Activated CD4-positive, alpha-beta T cell treated with anti-CD3 and anti-CD28 coated beads for 36 hours (primary cell): ENCODE data around the gene FBXL22. TPM values are rescaled to one million over a fixed set of nuclear protein-coding genes. Genes with fewer than 3 reads are reported as not detected.
"Not testable (repeated sequence)": the region's sequence is repeated elsewhere in the genome, so short reads cannot be mapped to it uniquely, and the experiment has no call there.

Experiments used
- ATAC-seq: fragments of 200-7000 bp; cut with Tn5 transposase; one replicate; pipeline ENCODE4 v1.10.0; 2021; ENCODE audit warnings: mild to moderate bottlenecking, moderate library complexity
- CTCF ChIA-PET: fragments of 350-600 bp; sonication (Branson Sonifier 250); formaldehyde crosslinking; loops from one replicate; lab custom pipeline; 2021; ENCODE audit warnings: antibody characterized with exemption; lab: Charles Lee
- POLR2A ChIA-PET: fragments of 350-600 bp; sonication (Branson Sonifier 250); formaldehyde crosslinking; loops from one replicate; lab custom pipeline; 2021; ENCODE audit warnings: antibody characterized with exemption, inconsistent platforms; lab: Charles Lee
- DNase-seq: peaks from one replicate; pipeline ENCODE4 v3.0.0-alpha.2; 2020
- H3K27ac Mint-ChIP-seq: one replicate; pipeline ENCODE4 v1.8.0; 2021; ENCODE audit warnings: mixed read lengths
- H3K27me3 Mint-ChIP-seq: one replicate; pipeline ENCODE4 v1.8.0; 2021; ENCODE audit warnings: mixed read lengths
- H3K36me3 Mint-ChIP-seq: one replicate; pipeline ENCODE4 v1.8.0; 2021; ENCODE audit warnings: low read depth, mixed read lengths
- H3K4me1 Mint-ChIP-seq: one replicate; pipeline ENCODE4 v1.8.0; 2021; ENCODE audit warnings: mixed read lengths
- H3K4me3 Mint-ChIP-seq: one replicate; pipeline ENCODE4 v1.8.0; 2021; ENCODE audit warnings: mild to moderate bottlenecking, moderate library complexity, mixed read lengths
- H3K9me3 Mint-ChIP-seq: one replicate; pipeline ENCODE4 v1.8.0; 2021; ENCODE audit warnings: low read depth, mixed read lengths
- intact Hi-C, 2 experiments: fragments of 100-400 bp; cut with DNase I in 1 of 2; cut with micrococcal nuclease in 1 of 2; formaldehyde crosslinking; loops; one replicate each; pipeline versions ENCODE4 v1.14.2 to v1.15.1; 2022 to 2024; cut with DNase I, micrococcal nuclease
- total RNA-seq, 2 experiments: library from RNA; stranded (reverse); gene quantifications; one replicate each; pipeline ENCODE4 v1.2.3, GENCODE V29; 2021

Gene FBXL22
- total RNA-seq, 2 experiments from 2014 or later = 0.61 to 0.69 TPM

DNA sequence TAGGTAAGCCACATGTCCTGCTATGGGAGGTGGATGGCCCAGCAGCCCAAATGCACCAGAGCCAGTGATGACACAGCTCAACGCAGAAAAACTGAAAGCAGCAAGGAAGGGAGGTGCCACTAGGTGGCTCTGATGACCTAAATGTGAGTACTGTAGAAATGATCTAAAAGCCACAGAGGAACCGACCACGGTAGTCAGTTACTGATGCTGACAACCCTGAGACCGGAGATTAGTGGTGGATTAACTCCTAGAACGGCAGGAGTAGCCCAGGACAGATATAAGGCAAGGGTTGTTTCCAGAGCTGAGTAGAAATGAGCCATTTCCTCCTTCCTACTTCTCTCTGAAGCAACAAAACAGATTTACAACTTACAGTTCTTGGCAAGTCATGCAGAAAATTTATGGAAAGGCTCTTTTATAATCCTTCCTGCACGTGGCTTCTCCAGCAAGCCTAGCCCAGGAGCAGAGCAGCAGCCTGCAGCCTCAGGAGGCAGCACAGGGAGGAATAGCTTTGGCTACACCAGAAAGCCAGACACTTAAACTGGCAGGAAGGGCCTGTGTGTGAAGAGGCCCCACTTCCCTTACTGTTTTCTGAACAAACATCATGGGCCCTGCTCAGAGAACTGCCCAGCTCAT lies 13.1 kb downstream of the FBXL22 start:
- DNase-seq (peak; percentile 88), ATAC-seq (peak; percentile 79)
- H3K9me3 Mint-ChIP-seq = no peaks in the 10 kb centered on the region
- peaks cover 17% of the 10 kb centered on the region for H3K36me3 Mint-ChIP-seq
- ChIA-PET POLR2A (interaction anchor here (0.6 to 1.0 kb wide), 7 partner anchors 10 to 553 kb away, joined by 3 to 4 read pairs (median 3); partner anchors contain the start of gene PPIB), CTCF (interaction anchor here (0.6 to 3.1 kb wide), 45 partner anchors 10 to 582 kb away, joined by 3 to 20 read pairs (median 4); partner anchors contain the start of gene FBXL22)
- intact Hi-C loops = loop anchor here (1.0 to 5.0 kb wide), 4 partner anchors 281 to 457 kb away; partner anchors contain the start of gene DAPK2 (in 1 of the 2)
- H3K4me3 Mint-ChIP-seq = no peak overlapping the region
- peak overlapping the region; percentile 88 for H3K27ac Mint-ChIP-seq
- no peaks in the 10 kb centered on the region for H3K27me3 Mint-ChIP-seq
- H3K4me1 Mint-ChIP-seq = peaks cover 39% of the 10 kb centered on the region

DNA sequence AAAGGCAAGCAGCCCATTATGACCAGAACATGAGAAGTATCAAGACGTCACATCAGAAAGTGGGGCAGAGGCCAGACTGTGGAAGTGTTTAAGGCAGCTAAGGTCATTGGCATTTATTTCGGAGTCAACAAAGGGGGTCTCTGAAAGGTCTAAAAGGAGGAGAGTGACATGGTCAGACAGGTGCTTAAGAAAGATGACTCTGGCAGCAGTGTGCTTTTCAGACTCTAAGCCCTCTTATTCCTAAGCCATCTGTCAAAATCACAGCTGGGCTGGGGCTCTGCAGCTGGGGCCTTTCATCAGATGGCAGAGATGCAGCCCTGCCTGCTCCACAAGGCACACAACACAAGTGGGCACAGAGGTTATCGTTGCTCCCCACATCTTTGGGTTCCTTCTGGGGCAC lies 14.0 kb downstream of the FBXL22 start:
- H3K27ac Mint-ChIP-seq = peak overlapping the region; percentile 88
- no peak overlapping the region for H3K4me3 Mint-ChIP-seq
- H3K36me3 Mint-ChIP-seq = peaks cover 24% of the 10 kb centered on the region
- peaks cover 31% of the 10 kb centered on the region for H3K4me1 Mint-ChIP-seq
- intact Hi-C loops = loop anchor here in 1 of 2 experiments (5.0 kb wide), 1 partner anchor 281 kb away; no protein-coding TSS in a partner anchor
- H3K27me3 Mint-ChIP-seq = no peaks in the 10 kb centered on the region
- H3K9me3 Mint-ChIP-seq = no peaks in the 10 kb centered on the region
- ATAC-seq (no peak), DNase-seq (no peak)
- POLR2A ChIA-PET = interaction anchor here (0.6 kb wide), 1 partner anchor 552 kb away, joined by 3 read pairs; the partner anchor contains the start of gene PPIB
- CTCF ChIA-PET = interaction anchor here (1.2 to 3.1 kb wide), 10 partner anchors 11 to 457 kb away, joined by 3 to 20 read pairs (median 4); no protein-coding TSS in a partner anchor

DNA sequence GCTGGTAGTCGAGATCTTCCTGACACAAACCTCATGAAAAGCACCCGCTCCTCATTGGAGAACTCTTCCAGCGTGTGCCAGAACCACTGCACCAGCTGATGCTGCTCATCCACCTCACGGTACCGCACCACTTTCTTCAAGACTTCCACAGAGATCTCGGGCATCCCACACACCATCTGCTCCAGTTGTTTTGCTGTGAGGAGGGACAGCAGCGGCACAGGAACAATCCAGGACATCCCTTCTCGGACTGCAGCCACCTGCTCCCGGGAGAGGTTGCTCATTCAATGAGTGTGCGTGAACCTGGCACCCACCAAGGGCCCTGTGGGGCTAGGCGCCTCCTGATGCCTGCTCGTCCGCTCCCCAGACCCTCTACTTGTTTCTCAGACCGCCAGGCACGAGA lies 15.1 kb downstream of the FBXL22 start:
- ATAC-seq (no peak), DNase-seq (no peak)
- H3K27ac Mint-ChIP-seq = peak overlapping the region; percentile 7
- no peak overlapping the region for H3K4me3 Mint-ChIP-seq
- intact Hi-C loops = loop anchor here in 1 of 2 experiments (5.0 kb wide), 1 partner anchor 280 kb away; no protein-coding TSS in a partner anchor
- H3K27me3 Mint-ChIP-seq = no peaks in the 10 kb centered on the region
- ChIA-PET POLR2A (no interaction called here), CTCF (interaction anchor here (1.3 to 2.0 kb wide), 2 partner anchors 12 to 146 kb away, joined by 3 to 4 read pairs; no protein-coding TSS in a partner anchor)
- H3K9me3 Mint-ChIP-seq = no peaks in the 10 kb centered on the region
- peaks cover 28% of the 10 kb centered on the region for H3K36me3 Mint-ChIP-seq
- H3K4me1 Mint-ChIP-seq = peaks cover 24% of the 10 kb centered on the region

DNA sequence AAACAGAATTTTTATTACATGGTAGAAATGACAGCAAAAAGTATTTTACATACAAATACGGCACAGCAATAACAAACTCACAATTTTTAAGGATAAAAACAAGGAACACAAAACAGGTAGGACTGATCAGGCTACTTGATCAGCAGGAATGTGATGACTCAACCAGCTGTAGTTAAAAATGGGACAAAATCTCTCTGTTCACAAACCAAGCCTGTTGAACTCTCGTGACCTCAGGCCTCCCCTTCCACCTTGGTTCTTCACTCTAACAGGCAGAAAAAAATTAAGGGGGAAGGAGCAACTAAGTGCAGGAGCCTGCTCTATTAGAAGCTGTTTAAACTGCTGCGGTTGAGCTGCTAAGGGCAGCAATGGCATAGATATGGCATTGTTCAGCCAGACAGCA lies 18.7 kb downstream of the FBXL22 start:
- Mint-ChIP-seq H3K9me3 (no peaks in the 10 kb centered on the region), H3K27ac (no peak overlapping the region), H3K4me3 (no peak overlapping the region), H3K4me1 (peaks cover 6% of the 10 kb centered on the region), H3K36me3 (peaks cover 31% of the 10 kb centered on the region), H3K27me3 (no peaks in the 10 kb centered on the region)
- DNase-seq (no peak), ATAC-seq (no peak)
- CTCF ChIA-PET = interaction anchor here (0.7 to 1.6 kb wide), 3 partner anchors 8 to 475 kb away, joined by 3 to 7 read pairs (median 3); no protein-coding TSS in a partner anchor
- POLR2A ChIA-PET = no interaction called here
- intact Hi-C loops = no loop called here

DNA sequence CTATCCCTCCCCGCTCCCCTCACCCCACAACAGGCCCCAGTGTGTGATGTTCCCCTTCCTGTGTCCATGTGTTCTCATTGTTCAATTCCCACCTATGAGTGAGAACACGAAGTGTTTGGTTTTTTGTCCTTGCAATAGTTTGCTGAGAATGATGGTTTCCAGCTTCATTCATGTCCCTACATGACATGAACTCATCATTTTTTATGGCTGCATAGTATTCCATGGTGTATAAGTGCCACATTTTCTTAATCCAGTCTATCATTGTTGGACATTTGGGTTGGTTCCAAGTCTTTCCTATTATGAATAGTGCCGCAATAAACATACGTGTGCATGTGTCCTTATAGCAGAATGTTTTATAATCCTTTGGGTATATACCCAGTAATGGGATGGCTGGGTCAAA lies 20.0 kb downstream of the FBXL22 start:
- H3K4me3 Mint-ChIP-seq, POLR2A ChIA-PET, DNase-seq, H3K27me3 Mint-ChIP-seq, H3K27ac Mint-ChIP-seq, H3K4me1 Mint-ChIP-seq, H3K9me3 Mint-ChIP-seq, ATAC-seq, intact Hi-C loops, CTCF ChIA-PET: not testable (repeated sequence)
- H3K36me3 Mint-ChIP-seq = peaks cover 39% of the 10 kb centered on the region

DNA sequence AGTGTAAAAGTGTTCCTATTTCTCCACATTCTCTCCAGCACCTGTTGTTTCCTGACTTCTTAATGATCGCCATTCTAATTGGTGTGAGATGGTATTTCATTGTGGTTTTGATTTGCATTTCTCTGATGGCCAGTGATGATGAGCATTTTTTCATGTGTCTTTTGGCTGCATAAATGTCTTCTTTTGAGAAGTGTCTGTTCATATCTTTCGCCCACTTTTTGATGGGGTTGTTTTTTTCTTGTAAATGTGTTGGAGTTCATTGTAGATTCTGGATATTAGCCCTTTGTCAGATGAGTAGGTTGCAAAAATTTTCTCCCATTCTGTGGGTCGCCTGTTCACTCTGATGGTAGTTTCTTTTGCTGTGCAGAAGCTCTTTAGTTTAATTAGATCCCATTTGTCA lies 20.4 kb downstream of the FBXL22 start:
- intact Hi-C loops, H3K9me3 Mint-ChIP-seq, ATAC-seq, H3K4me1 Mint-ChIP-seq, H3K27me3 Mint-ChIP-seq, CTCF ChIA-PET, POLR2A ChIA-PET, H3K4me3 Mint-ChIP-seq, H3K27ac Mint-ChIP-seq, DNase-seq: not testable (repeated sequence)
- H3K36me3 Mint-ChIP-seq = peaks cover 39% of the 10 kb centered on the region

DNA sequence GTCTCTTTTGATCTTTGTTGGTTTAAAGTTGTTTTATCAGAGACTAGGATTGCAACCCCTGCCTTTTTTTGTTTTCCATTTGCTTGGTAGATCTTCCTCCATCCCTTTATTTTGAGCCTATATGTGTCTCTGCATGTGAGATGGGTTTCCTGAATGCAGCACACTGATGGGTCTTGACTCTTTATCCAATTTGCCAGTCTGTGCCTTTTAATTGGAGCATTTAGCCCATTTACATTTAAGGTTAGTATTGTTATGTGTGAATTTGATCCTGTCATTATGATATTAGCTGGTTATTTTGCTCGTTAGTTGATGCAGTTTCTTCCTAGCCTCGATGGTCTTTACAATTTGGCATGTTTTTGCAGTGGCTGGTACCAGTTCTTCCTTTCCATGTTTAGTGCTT lies 23.6 kb downstream of the FBXL22 start:
- H3K27ac Mint-ChIP-seq, DNase-seq, ATAC-seq, CTCF ChIA-PET, H3K27me3 Mint-ChIP-seq, intact Hi-C loops, H3K4me3 Mint-ChIP-seq, H3K4me1 Mint-ChIP-seq, H3K9me3 Mint-ChIP-seq, POLR2A ChIA-PET: not testable (repeated sequence)
- H3K36me3 Mint-ChIP-seq = peaks cover 48% of the 10 kb centered on the region

DNA sequence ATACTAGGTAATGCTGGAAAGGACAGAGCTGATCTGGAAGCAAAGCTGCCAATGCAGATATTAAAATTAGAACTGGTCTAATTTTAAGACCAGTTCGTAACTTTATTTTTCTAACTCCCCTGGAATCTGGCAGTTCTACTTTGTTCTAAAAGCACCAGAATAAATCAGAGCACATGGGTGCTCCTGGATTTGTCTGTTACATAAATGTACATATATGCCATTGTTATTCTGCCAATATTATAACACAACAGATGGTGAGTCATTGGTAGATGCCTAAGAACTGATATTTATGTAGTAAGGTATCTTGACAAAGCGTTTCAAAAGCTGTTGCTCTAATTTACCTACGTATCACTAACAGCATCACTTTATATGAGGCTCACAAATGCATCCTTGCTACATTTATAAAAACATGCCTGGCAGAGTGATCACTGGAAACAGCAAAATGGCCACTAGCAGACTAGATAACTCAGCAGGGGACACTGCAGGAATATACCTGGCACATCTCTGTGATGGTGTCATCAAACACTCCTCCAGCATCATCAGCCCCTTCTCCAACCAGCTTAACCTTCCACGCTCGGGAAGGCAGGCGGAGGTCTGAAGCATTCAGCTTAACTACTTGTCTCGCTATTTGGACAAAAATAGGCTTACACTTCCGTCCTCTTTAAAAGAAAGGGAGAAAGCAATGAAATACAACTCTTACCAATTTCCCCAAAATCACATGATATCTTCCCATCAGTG lies 26.2 kb downstream of the FBXL22 start:
- no peak for DNase-seq
- Mint-ChIP-seq H3K27me3 (no peaks in the 10 kb centered on the region), H3K27ac (no peak overlapping the region), H3K36me3 (peaks cover 46% of the 10 kb centered on the region), H3K4me1 (peaks cover 4% of the 10 kb centered on the region), H3K4me3 (no peak overlapping the region), H3K9me3 (no peaks in the 10 kb centered on the region)
- POLR2A ChIA-PET = interaction anchor here (0.7 kb wide), 1 partner anchor 115 kb away, joined by 3 read pairs; no protein-coding TSS in a partner anchor
- CTCF ChIA-PET = interaction anchor here (1.0 to 1.2 kb wide), 2 partner anchors 12 to 13 kb away, joined by 3 to 4 read pairs; no protein-coding TSS in a partner anchor
- intact Hi-C loops = no loop called here
- ATAC-seq = no peak

DNA sequence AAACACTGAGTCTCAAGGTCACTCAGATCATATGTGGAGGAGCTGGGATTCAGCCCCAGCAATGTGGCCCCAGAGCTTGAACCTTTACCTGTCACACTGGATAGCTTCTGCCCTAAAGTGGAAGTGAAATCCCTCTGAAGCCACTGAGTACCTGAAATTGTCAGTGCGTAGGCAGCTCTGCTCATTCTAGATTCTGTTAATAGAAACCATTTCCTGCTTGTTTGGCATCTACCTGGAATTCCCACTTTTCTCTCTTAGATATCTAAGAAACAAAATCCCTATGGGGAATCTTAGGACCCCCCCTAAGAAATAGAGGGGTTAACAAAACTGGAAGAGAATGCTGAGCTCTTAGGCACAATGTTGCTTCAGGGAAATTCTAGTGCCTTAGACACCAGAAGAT lies 29.8 kb downstream of the FBXL22 start:
- Mint-ChIP-seq H3K4me3 (no peak overlapping the region), H3K27ac (peak overlapping the region; percentile 37), H3K4me1 (peaks cover 4% of the 10 kb centered on the region), H3K9me3 (no peaks in the 10 kb centered on the region), H3K27me3 (no peaks in the 10 kb centered on the region), H3K36me3 (peaks cover 50% of the 10 kb centered on the region)
- ChIA-PET CTCF (interaction anchor here (0.6 to 1.1 kb wide), 6 partner anchors 17 to 420 kb away, joined by 3 to 6 read pairs (median 3); partner anchors contain the start of gene DAPK2), POLR2A (no interaction called here)
- intact Hi-C loops = no loop called here
- no peak for ATAC-seq
- no peak for DNase-seq

DNA sequence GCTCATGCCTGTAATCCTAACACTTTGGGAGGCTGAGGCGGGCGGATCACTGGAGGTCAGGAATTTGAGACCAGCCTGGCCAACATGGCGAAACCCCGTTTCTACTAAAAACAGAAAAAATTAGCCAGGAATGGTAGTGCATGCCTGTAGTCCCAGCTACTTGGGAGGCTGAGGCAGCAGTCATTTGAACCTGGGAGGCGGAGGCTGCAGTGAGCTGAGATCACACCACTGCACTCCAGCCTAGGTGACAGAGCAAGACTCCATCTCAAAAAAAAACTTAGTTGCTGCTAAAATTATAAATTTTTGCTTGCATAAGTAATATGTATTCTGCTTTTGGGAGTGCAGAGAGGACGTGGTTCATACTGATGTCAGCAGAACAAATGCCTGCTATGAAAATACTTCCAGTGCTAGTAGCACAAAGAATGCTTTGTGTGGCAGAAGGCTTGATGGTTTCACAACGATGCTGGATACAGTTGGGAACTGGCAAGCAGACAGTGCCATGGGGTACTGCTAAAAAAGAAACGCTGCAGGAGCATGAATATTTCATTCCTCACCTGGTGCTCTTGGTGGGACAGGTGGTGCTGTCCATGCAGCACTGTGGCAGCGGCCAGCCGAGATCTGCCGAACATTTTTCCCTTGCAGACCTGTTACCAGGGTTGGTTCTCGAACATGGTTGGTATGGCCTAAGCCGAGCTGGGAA lies 31.1 kb downstream of the FBXL22 start:
- ChIA-PET CTCF (interaction anchor here (0.6 to 1.8 kb wide), 8 partner anchors 15 to 713 kb away, joined by 3 to 6 read pairs (median 3); no protein-coding TSS in a partner anchor), POLR2A (no interaction called here)
- DNase-seq (no peak), ATAC-seq (no peak)
- no peaks in the 10 kb centered on the region for H3K27me3 Mint-ChIP-seq
- intact Hi-C loops = no loop called here
- H3K36me3 Mint-ChIP-seq = peaks cover 48% of the 10 kb centered on the region
- no peak overlapping the region for H3K4me3 Mint-ChIP-seq
- H3K4me1 Mint-ChIP-seq = peaks cover 4% of the 10 kb centered on the region
- H3K27ac Mint-ChIP-seq = peak overlapping the region; percentile 76
- no peaks in the 10 kb centered on the region for H3K9me3 Mint-ChIP-seq
